NCI-H1436 treated with DMSO at 0.1 percent for 48 hours (cell line): ENCODE measurements around the gene SEPTIN3.

Experiments used
- DNase-seq: peaks from one replicate; lab custom pipeline; 2025; lab: John Stamatoyannopoulos, UW

The SEPTIN3 gene, protein sequence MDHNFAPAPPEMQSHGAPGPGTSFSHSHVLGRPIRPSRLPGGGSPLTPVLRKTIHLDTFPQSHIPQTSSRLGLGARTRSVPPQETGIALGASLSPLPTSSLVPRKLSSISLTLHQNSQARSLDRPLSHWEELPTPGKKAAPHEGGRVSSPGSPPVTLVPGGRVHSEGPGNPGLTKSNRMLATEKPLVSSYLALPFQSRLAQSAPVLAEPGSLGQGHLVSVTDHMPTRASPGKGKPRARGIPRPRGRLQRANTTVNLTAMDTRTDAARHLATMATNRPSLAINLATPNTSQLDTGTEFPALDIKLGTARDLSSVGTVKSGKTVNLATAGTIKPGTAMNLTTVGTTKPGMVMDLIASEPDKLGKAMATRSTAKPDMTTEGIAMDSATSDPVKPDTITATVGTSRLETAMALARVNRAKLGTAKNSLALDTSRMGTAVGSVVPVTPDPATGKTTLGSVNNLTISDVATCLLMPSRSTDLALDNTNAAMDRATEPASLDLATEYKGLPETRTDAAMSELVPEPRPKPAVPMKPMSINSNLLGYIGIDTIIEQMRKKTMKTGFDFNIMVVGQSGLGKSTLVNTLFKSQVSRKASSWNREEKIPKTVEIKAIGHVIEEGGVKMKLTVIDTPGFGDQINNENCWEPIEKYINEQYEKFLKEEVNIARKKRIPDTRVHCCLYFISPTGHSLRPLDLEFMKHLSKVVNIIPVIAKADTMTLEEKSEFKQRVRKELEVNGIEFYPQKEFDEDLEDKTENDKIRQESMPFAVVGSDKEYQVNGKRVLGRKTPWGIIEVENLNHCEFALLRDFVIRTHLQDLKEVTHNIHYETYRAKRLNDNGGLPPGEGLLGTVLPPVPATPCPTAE

DNA sequence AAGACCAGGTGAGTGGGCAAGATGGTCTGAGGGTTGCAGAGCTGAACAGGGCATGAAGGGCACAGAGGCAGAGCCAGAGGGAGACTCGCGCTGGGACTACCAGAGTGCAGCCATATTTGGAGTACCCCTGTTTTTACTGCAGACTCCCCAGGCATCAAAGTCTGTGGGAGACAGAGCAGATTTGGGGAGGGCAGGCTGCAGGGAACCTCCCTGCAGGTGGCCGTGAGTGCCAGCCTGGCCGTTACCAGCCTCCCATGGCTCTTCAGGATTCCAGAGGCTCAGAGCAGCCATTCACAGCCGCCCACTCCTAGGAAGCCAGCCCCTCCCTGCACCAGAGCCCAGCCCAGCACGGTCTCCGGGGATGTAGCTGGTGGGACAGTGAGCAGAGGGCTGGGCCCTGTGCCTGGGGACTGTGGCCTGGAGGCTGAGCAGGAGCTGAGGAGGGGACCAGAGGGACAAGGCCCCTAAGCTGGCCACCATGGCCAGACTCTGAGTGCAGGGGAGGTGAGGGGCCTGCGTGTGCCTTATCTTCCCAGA lies at the start of gene SEPTIN3:
Gene SEPTIN3 (plus strand): TSS at position 334 of the 537 bp plus-strand sequence. CDS start 2,050 bp downstream, outside the sequence.
- DNase-seq, result no peak

DNA sequence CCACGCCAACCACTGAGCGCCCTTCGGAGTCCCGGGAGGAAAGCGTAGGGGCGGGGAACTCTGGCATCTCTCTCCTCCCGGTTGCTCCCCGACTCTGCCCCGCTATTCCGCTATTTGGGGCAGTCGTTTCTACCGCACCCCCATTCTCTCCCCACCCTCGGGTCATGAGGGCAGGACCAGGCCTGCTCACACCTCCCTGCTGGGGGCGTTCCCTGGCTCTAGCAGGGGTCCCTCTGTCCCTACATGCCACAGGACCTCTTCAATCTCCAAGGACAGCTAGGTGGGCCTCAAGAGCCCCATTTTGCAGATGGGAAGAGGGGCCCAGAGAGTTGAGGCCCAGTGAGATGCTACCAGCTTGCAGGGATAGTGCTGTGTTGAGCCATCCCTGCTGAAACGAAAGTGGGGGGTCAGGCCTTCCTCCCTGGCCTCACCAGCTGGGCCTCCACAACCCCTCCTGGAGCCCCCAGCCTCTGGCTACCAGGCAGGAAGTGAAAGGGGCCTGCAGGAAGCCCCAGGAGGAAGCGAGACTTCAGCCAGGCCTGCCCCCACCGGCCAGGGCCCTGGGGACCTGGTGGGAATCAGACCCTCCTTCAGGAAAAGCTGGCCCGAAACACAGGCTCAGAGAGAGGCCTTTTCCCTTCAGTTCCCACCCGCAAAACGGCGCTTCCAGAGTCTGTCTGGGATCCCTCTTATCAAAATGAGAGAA lies 48.8 kb upstream of the SEPTIN3 start:
- no peak for DNase-seq

DNA sequence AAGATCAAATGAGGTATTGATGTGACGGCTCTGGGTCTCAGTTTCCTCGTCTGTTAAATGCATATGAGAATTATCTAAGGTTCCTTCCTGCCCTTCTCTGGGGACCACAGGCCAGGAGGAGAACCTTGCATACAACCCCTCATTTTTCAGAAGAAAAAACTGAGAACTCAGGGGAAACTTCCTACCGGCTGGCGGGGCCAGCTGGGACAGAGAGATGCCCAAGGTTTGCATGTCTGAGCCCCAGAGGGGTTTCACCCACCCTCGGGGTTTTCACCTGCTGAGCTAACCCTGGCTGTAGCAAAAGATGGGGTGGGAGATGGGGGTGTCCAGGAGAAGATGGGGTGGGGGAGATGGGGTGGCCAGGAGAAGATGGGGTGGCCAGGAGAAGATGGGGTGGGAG lies 46.9 kb upstream of the SEPTIN3 start:
- no peak for DNase-seq

DNA sequence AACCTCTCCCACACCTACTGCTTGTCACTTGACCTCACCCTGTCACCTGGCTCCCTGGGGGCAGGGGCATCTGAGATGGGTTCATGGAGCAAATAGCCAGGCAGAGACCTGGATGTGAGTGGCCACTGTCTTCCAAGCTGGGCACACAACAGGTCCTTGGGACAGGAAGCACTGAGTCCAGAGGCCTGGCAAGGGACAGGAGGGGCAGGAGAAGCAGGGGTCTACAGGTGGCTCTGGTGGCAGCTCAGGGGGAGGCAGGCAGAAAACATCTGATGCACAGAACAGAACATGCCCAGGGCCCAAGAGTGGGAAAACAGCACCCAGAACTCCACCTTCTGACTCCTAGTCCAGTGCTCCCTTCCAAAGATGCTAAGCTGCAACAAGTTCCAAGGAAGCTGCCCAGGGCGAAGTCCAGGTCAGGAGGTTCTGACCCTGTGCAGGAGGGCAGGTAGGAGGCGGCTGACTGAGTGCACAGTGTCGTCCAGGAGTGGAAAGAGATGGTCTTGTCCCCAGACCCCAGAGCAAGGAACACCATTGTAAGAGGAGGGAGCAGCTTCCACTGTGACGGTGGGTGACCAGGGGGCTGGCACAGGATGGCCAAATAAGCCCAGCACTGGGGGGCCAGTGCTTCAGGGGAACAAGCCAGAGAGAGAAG lies 46.2 kb upstream of the SEPTIN3 start:
- DNase-seq, result no peak

DNA sequence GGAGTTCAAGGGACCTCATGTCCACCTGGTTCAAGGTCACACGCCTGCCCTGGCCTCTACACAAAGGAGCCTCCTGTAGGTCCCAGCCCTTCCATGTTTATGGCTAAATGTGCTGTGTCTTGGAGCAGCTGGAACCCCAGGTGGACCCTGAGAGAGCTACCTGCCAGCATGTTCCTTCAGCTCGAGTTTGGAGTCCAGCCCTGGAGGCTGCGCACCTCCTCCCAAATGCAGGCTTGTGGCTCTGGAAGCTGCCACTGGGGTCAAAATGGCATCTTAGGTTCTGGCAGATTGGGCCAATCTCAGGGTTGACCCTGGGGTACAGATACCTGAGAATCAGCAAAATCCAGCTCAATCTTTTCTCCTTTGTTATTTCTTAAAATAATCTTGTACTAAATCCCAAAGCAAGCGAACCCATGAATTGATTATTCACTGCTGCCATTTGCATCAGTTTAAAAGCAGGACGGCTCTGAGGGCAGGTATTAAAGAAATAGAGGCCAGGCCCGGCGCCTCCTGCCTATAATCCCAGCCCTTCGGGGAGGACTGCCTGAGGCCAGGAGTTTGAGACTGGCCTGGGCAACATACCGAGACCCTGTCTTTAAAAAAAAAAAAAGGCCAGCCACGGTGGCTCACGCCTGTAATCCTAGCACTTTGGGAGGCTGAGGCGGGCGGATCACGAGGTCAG lies 45.5 kb upstream of the SEPTIN3 start:
- no peak for DNase-seq

DNA sequence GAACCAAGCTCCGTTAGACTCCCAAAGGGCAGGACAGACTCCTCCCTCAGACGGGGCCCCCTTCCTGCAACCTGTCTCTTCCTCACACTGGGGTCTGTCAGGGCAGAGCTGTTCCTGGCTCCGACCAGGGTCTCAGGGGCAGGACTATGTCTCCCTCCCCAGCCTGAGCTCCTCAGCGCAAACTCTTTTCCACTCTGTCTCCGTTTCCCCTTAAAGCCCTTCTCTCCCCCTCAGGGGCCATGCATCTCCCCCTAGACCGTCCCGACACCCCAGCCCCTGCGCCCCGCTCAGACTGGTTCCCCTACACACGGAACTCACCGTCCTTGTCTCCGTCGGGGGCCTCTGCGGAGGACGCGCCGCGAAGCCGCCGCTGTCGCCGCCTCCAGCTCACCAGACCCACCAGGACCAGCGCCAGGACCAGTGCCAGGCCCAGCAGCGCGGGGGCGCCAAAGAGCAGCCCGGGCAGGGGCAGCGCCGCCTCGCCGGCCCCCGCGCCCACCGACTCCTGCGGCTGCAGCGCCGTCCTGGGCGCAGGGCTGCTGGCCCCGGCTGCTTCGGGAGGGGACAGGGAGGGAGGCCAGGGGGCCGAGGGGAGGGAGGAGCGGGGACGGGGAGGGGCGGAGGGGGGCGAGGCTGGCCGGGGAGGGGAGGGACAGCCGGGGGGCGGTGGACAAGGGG lies 43.3 kb upstream of the SEPTIN3 start:
- DNase-seq, result no peak

DNA sequence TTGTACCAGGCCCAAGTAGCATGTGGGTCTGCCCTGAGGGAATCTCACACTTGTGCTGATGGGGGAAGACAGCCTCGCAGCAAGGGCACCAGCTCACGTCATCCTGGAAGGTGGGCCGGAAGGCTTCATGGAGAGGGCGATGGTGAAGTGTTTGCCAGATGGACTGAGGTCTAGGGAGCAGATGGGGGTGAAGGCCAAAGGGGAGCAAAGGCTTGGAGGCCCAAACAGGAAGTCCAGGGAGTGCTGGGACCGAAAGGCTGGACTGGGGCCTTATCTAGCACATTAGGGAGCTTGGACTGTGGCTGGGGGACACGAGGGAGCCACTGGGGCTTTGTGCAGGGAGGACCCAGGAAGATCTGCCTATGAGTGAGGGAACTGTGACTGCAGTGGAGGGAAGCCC lies 41.4 kb upstream of the SEPTIN3 start:
- no peak for DNase-seq

DNA sequence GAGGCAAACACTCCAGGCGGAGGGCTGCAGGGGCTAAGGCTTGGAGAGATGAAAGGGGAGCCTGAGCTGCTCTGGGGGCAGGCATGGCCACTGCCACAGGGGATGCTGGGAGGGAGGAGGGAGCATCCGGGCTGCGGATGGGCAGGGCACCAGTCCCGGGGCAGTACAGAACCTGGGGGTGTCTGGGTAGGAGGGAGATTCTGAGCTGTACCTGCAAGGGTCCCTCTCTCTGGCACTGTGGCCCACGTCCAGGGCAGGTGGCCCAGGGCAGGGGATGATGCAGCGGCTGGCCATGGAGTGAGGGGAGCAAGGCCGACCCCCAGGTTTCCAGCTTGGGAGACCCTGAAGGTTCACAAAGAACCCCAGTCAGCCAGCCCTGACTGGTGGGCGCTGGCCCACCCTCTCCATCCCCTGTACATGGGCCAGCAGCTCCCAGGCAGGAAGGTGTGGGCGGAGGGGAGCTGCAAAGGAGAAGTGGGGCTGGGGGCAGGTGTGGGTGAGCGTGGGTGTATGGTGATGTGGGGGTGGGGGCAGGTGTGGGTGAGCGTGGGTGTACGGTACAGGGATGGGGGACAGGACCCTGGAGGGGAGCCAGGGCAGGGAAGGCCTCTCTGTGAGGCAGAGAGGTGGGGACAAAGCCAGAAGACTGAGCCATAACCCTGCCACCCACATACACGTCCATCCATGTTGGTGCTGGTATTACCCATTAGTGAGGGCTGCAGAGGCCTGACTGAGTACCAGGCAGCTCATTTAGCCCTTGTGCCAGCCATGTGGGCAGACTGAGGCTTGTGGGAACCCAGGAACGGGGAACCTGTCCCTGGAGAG lies 40.4 kb upstream of the SEPTIN3 start:
- no peak for DNase-seq

DNA sequence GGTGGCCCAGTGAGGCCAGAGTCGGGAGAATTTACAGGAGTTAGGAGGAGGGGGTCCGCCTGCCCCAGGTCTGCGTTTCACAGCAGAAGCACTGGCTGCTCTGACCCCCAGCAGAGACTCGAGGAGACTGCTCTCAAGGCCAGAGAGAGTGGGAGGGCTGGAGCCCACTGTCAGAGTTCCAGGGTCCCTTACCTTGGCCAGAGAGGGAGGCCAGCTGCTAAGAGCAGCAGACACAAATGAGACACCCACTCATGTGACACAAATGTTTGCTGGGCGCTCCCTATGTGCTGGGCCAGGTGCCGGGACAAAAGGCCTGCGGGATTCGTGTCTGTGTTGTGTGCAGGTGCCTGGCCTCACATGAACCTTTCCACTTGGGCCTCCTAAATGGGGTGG lies 39.8 kb upstream of the SEPTIN3 start:
- no peak for DNase-seq

DNA sequence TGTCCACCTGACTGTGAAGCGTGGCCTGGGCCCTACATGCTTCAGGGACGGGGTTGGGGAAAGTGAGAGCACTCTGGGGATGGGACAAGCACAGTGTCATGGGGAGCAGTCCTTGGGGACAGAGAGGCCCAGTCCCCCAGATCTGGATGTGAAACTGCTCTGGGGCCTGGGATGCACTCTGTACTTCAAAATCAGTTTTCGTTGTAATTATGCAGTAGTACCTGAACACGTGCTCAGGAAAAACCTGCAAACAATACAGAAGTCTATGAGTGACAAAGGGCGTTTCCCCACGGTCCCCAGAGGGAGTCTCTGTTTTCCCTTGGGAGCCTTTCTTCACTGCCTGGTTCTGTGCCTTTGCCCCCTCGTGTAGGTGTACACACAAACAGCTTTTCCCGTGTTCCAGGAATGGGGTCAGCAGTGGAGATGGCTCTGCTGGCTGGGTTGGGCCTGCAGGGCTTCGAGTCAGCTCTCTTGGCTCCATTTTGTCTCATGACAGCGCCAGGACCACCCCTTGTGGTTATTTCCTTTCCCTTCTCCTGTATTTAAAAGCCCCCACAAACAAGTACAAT lies 37.5 kb upstream of the SEPTIN3 start:
- peak; percentile 26 for DNase-seq

DNA sequence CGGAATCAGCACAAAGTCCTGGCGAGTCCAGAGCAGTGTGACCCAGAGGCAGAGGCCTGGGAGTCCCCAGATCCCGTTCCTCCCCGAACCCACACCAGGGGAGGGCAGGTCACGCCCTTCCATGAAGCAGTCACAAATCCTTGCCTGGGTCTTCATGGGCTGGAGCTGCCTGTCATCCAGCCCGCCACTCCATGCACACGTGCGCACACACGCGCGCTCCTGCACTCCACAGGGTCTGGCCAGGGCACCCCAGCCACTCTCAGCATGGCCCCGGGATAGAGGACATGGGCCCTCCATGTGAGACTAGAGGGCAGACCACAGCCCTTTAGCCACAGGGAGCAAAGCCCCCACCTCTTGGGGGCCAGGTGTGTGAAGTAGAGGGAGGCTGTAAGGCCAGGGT lies 36.9 kb upstream of the SEPTIN3 start:
- DNase-seq, result no peak

DNA sequence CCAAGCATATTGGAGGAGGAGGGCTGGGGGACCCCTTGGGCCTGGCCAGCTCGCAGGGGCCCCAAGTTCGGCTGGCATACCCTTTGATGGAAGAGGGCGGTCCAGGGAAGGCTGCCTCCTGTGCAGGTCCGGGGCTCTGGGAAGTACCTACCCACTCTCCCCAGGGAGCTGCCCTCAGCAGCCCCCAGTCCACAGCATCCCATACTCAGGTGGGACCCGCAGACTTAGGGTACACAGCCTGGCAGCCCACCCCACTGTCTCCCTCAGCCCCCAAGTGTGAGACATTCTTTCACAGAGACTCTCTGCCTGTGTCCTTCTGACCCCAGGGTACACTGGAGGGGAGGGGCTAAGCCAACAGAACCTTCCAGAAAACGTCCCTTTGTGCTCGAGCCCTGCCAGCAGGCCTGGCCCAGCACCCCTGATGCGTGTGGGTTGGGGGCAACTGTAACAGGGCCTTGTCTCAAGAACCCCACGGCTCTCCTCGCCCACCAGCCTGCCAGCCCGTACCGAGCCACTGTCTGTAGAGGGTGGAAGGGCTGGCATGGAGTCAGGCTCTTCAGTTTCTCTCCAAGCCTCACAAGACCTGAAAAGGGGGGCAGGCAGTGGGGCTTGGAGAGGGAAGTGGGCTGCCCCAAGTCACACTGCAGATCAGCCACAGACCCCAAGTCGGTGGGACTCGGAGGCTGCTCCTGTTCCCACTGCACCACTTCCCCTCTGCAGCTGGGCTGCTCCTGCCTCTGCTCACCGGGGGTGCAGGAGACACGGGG lies 35.6 kb upstream of the SEPTIN3 start:
- DNase-seq, result no peak

DNA sequence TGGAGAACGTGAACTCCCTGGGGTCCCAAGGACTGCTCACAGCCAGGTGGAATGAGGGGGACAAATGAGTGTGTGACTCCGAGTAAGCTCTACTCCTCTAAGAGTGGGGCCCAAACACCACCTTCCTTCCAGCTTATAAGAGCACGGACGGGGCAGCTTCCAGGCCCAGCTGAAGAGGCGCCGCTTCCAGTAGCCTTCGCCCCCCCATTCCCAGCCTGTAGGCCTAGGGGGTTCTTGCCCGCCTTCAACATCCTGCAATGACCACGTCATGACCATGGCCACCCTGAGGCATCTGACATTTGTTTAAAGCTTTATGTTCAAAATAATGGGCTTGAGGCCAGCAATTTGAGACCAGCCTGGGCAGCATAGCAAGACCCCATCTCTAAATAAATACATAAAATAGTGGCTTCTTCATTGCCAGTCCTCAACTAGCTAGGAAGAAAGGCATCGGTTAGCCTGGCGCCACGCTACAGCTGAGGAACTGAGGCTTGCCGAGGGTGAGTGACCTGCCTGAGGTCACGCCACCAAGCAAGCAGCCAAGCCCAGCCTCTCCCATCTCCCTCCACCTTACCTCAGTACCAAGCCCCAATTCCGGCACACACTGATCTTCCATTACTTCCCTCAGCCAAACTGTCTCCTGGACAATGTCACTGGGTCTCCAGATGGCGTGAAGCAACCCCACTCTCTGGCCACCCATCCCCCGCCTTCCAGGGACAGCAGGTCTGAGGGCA lies 34.8 kb upstream of the SEPTIN3 start:
- DNase-seq, result no peak

DNA sequence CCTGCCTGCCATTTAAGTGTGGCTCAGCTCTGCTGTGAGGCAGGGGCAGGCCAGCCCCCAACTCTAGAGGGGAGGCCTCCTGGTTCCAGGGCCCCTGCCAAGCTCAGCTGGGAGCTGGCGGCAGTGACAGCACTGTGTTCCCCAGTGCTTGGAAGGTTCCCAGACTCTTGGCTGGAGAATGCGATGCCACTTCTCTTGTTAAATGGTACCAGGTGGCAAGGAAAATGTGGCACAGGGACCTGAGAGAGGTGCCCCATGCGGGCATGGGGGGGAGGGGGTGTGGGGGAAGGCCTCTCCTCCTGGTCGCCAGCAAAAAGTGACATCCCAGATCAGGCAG lies 34.3 kb upstream of the SEPTIN3 start:
- no peak for DNase-seq

DNA sequence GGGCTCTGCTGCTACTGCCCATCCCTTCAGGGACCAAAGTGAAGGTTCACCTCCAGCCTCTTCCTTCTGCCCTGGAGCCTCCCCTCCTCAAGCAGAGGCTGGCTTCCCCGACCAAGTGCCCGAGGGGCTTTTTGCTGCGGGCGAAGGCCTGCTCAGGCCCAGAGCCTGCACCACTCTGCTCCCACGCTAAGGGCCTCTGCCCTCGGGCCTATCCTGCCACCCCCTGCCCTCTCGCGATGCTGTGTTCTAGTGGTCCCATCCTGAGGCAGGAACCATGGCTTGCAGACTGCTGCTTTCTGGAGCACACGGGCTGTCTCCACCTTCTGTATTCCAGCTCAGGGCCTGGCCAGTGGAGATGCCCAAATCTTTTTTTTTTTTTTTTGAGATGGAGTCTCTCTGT lies 33.7 kb upstream of the SEPTIN3 start:
- DNase-seq, result no peak

DNA sequence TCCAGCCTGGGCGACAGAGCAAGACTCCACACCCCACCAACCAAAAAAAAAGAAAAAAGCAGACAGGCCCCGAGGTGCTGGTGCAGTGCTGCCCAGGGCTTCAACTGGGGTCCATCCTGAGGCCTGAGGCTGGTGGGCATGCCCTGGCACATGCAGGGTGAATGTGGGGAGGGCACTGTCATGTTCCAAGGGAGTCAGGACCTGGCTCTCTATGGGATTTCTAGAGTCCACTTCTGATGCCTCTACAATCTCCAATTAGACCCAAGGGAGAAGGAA lies 32.4 kb upstream of the SEPTIN3 start:
- DNase-seq, result no peak

DNA sequence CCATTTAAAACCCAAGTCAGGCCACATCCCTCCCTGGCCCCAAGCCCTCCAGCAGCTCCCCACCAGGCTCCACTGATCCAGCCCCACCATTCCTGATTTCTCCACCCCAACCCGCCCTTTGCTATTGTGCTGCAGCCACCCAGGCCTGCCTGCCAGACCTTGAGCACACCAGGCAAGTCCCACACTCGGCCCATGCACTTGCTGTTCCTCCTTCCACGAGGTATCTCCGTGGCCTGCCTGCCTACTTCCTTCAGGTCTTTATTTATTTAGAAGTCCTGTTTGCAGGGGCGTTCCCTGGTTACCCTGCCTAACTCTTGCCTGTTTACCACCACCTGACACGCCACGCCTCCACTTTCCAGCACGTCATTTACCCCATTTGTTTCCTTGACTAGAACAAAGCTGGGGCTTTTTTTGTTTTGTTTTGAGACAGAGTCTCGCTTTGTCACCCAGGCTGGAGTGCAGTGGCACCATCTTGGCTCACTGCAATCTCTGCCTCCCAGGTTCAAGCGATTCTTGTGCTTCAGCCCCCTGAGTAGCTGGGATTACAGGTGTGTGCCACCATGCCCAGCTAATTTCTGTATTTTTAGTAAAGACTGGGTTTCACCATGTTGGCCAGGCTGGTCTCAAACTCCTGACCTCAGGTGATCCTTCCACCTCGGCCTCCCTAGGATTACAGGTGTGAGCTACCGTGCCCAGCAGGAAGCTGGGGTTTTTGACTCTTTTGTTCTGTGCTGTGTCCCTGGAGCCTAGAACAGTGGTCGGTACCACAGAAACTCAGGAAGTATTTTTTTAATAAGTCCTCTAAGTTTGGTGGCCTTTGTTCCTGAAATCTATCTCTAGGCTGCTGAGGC lies 29.0 kb upstream of the SEPTIN3 start:
- no peak for DNase-seq
